Keratinocyte (primary cell): ENCODE results near the gene MMP19. TPM values are rescaled to one million over a fixed set of nuclear protein-coding genes. Genes with fewer than 3 reads are reported as not detected.

Experiments
- DNase-seq: peaks from one replicate; pipeline ENCODE4 v3.0.0-alpha.2; 2011; ENCODE audit warnings: low read depth, missing footprints, low spot score
- FAIRE-seq: peaks from 2 replicates; lab custom pipeline; 2011; peaks lifted over from hg19 to GRCh38; lab: Jason Lieb, UNC
- H2AFZ ChIP-seq: 2 replicates; pipeline ENCODE4 v1.6.0; 2012; ENCODE audit warnings: low read length, control low read depth, inconsistent platforms; ENCODE audit not compliant: control insufficient read depth
- H3K27ac ChIP-seq: 2 replicates; pipeline ENCODE4 v1.5.1; 2011; ENCODE audit warnings: low read length; ENCODE audit not compliant: control insufficient read depth, insufficient read depth
- H3K27me3 ChIP-seq: 3 replicates; pipeline ENCODE4 v1.6.0; 2011; ENCODE audit warnings: low read length; ENCODE audit not compliant: control insufficient read depth, insufficient read depth; ENCODE audit errors: extremely low read depth
- H3K36me3 ChIP-seq, 2 experiments: 2 replicates in 1 of 2; 3 replicates in 1 of 2; pipeline ENCODE4 v1.5.1; 2011; ENCODE audit warnings: low read length in 2 of 2, mild to moderate bottlenecking in 1 of 2; ENCODE audit not compliant: control insufficient read depth in 2 of 2, insufficient read depth in 2 of 2; ENCODE audit errors: extremely low read depth in 1 of 2
- H3K4me1 ChIP-seq: 3 replicates; pipeline ENCODE4 v1.5.1; 2011; ENCODE audit warnings: low read length; ENCODE audit not compliant: control insufficient read depth, insufficient read depth; ENCODE audit errors: extremely low read depth
- H3K4me2 ChIP-seq: 3 replicates; pipeline ENCODE4 v1.6.0; 2011; ENCODE audit warnings: low read depth, low read length; ENCODE audit not compliant: control insufficient read depth, insufficient read depth; ENCODE audit errors: extremely low read depth
- H3K4me3 ChIP-seq, 3 experiments: fragments of 200-600 bp in 1 of 3; sonication (generic) in 1 of 3; 2 replicates in 2 of 3; 3 replicates in 1 of 3; pipeline ENCODE4 v1.5.1; 2011 to 2016; ENCODE audit warnings: low read length in 3 of 3, mild to moderate bottlenecking in 3 of 3, control low read depth in 2 of 3, inconsistent platforms in 1 of 3, low read depth in 1 of 3, mixed read lengths in 1 of 3, mixed run types in 1 of 3, moderate library complexity in 1 of 3; ENCODE audit not compliant: control insufficient read depth in 2 of 3, insufficient read depth in 2 of 3; ENCODE audit errors: extremely low read depth in 1 of 3
- H3K79me2 ChIP-seq: 2 replicates; pipeline ENCODE4 v1.6.0; 2012; ENCODE audit warnings: low read length; ENCODE audit not compliant: control insufficient read depth, insufficient read depth
- H3K9ac ChIP-seq: 3 replicates; pipeline ENCODE4 v1.6.0; 2011; ENCODE audit warnings: low read length; ENCODE audit not compliant: control insufficient read depth, insufficient read depth; ENCODE audit errors: extremely low read depth
- H3K9me1 ChIP-seq: 3 replicates; pipeline ENCODE4 v1.6.0; 2011; ENCODE audit warnings: low read length; ENCODE audit not compliant: control insufficient read depth, insufficient read depth; ENCODE audit errors: extremely low read depth
- H3K9me3 ChIP-seq: 2 replicates; pipeline ENCODE4 v1.5.1; 2012; ENCODE audit warnings: low read depth, low read length; ENCODE audit not compliant: control insufficient read depth
- H4K20me1 ChIP-seq: 3 replicates; pipeline ENCODE4 v1.6.0; 2011; ENCODE audit warnings: low read length; ENCODE audit not compliant: control insufficient read depth, insufficient read depth; ENCODE audit errors: extremely low read depth
- EZH2 ChIP-seq: IDR thresholded peaks from one replicate; pipeline ENCODE4 v1.6.1; 2012; ENCODE audit warnings: inconsistent platforms, mild to moderate bottlenecking, low read length, moderate library complexity
- dilution Hi-C: fragments of 300-500 bp; cut with MboI; formaldehyde crosslinking; loops from one replicate; pipeline ENCODE4 v1.7.0; 2020; ENCODE audit warnings: low sequenced_read_pairs; ENCODE audit not compliant: extremely low pct_ligation_motif_present
- polyA plus RNA-seq, 5 experiments: library from polyadenylated mRNA; depleted of rRNA in 3 of 5; stranded (reverse) in 3 of 5; stranded (forward) in 1 of 5; unstranded in 1 of 5; fragments of >200 nt; gene quantifications; 1 replicate in 1 of 5; 2 replicates in 3 of 5; 3 replicates in 1 of 5; pipeline versions ENCODE4 v1.2.1 to v1.2.3, GENCODE V29; 2011 to 2012; ENCODE audit warnings: missing spikeins in 2 of 5, low read depth in 1 of 5, low replicate concordance in 1 of 5
- TF ChIP-seq, protein P1 (sequence below), 3 experiments: IDR thresholded peaks in 1 of 3; conservative IDR thresholded peaks in 1 of 3; optimal IDR thresholded peaks in 1 of 3; 2 replicates in 2 of 3; 3 replicates in 1 of 3; pipeline versions ENCODE3 to v1.5.1; 2011; ENCODE audit warnings: low read length in 3 of 3, mild to moderate bottlenecking in 3 of 3, moderate library complexity in 2 of 3, control low read depth in 1 of 3, inconsistent platforms in 1 of 3; ENCODE audit not compliant: insufficient read depth in 2 of 3; ENCODE audit errors: extremely low read depth in 1 of 3

The MMP19 gene
- polyA plus RNA-seq, 1 donor (not counting 4 experiments of a cell fraction or from before 2014, with no cell fraction given) = 2.7 TPM

- DNase-seq = no peak
- no peaks in the 10 kb centered on the region for H3K9me1 ChIP-seq
- no peak for FAIRE-seq
- H3K27me3 ChIP-seq = no peaks in the 10 kb centered on the region
- H4K20me1 ChIP-seq = no peaks in the 10 kb centered on the region
- dilution Hi-C loops = no loop called here
- H3K27ac ChIP-seq = no peak overlapping the region
- H3K79me2 ChIP-seq = no peaks in the 10 kb centered on the region
- H3K4me1 ChIP-seq = no peaks in the 10 kb centered on the region
- no peaks in the 10 kb centered on the region for H3K36me3 ChIP-seq
- no peak for TF ChIP-seq EZH2
- TF ChIP-seq, protein P1, sequence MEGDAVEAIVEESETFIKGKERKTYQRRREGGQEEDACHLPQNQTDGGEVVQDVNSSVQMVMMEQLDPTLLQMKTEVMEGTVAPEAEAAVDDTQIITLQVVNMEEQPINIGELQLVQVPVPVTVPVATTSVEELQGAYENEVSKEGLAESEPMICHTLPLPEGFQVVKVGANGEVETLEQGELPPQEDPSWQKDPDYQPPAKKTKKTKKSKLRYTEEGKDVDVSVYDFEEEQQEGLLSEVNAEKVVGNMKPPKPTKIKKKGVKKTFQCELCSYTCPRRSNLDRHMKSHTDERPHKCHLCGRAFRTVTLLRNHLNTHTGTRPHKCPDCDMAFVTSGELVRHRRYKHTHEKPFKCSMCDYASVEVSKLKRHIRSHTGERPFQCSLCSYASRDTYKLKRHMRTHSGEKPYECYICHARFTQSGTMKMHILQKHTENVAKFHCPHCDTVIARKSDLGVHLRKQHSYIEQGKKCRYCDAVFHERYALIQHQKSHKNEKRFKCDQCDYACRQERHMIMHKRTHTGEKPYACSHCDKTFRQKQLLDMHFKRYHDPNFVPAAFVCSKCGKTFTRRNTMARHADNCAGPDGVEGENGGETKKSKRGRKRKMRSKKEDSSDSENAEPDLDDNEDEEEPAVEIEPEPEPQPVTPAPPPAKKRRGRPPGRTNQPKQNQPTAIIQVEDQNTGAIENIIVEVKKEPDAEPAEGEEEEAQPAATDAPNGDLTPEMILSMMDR (optimal IDR thresholded peaks at IDR 0.05 in 1 of 3, IDR thresholded peaks at IDR 0.05 in 1 of 3, conservative IDR thresholded peaks at IDR 0.05 in 1 of 3; ENCODE audit: extremely low read depth in 1 of 3, insufficient read depth in 2 of 3, low read length in 3 of 3) = no peak
- H3K4me2 ChIP-seq = no peak overlapping the region
- H3K4me3 ChIP-seq = no peak overlapping the region
- peaks cover 3% of the 10 kb centered on the region for H3K9me3 ChIP-seq
- H3K9ac ChIP-seq = no peak overlapping the region
- H2AFZ ChIP-seq = no peak overlapping the region
Measured at GRCh38 chr12:55861871-55862270, 19.1 kb upstream of the MMP19 start.

DNA sequence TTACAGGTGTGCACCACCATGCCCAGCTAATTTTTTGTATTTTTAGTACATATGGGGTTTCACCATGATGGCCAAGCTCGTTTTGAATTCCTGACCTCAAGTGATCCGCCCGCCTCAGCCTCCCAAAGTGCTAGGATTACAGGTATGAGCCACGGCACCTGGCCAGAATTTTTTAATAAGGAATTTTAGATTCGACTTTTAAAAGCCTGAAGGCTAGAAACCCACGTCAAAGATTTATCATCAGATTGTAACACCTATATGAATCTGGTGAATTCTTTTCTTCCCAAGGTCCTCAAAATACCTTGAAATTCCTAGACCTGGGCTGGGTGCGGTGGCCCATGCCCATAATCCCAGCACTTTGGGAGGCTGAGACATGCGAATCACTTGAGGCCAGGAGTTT lies 18.7 kb upstream of the MMP19 start:
- no peaks in the 10 kb centered on the region for H4K20me1 ChIP-seq
- no peaks in the 10 kb centered on the region for H3K9me1 ChIP-seq
- no peaks in the 10 kb centered on the region for H3K27me3 ChIP-seq
- H3K79me2 ChIP-seq = no peaks in the 10 kb centered on the region
- H3K4me2 ChIP-seq = no peak overlapping the region
- no peak overlapping the region for H3K9ac ChIP-seq
- H3K9me3 ChIP-seq = peaks cover 3% of the 10 kb centered on the region
- dilution Hi-C loops = no loop called here
- no peak overlapping the region for H3K27ac ChIP-seq
- H3K4me1 ChIP-seq = no peaks in the 10 kb centered on the region
- no peak overlapping the region for H3K4me3 ChIP-seq
- FAIRE-seq (no peak), DNase-seq (no peak)
- H2AFZ ChIP-seq = no peak overlapping the region
- no peaks in the 10 kb centered on the region for H3K36me3 ChIP-seq
- no peak for TF ChIP-seq EZH2
- TF ChIP-seq, protein P1 (optimal IDR thresholded peaks at IDR 0.05 in 1 of 3, IDR thresholded peaks at IDR 0.05 in 1 of 3, conservative IDR thresholded peaks at IDR 0.05 in 1 of 3; ENCODE audit: extremely low read depth in 1 of 3, insufficient read depth in 2 of 3, low read length in 3 of 3) = no peak
